ENCODE measurements around the gene SIRT6. TPM values are rescaled to one million over a fixed set of nuclear protein-coding genes. Genes with fewer than 3 reads are reported as not detected.

SIRT6 gene
- total RNA-seq, 3 donors from 2014 or later: 21.5 to 29.8 (median 25.6) TPM

GRCh38 chr19:4189641-4190040 lies 7.3 kb upstream of the SIRT6 start:
- Histone ChIP-seq H3K9me3 (no peaks in the 10 kb centered on the region), H3K27ac (no peak overlapping the region), H3K27me3 (peaks cover 0 to 4% of the 10 kb centered on the region in 2 donors), H3K4me1 (no peaks in the 10 kb centered on the region), H3K36me3 (no peaks in the 10 kb centered on the region), H3K4me3 (no peak overlapping the region)
- TF ChIP-seq CTCF (IDR thresholded peaks at IDR 0.05): no peak
- no peak for TF ChIP-seq POLR2AphosphoS5 (IDR thresholded peaks at IDR 0.05)
- no peak for TF ChIP-seq POLR2A (IDR thresholded peaks at IDR 0.05)
- no peak for DNase-seq (ENCODE audit: low spot score in 2 of 2)
- intact Hi-C loops (cut with DNase I; ENCODE audit: low total_unique reads): no loop called here

- Histone ChIP-seq H3K9me3 (no peaks in the 10 kb centered on the region), H3K27ac (no peak overlapping the region), H3K4me3 (no peak overlapping the region), H3K36me3 (no peaks in the 10 kb centered on the region), H3K4me1 (peaks cover 0 to 6% of the 10 kb centered on the region in 2 donors), H3K27me3 (no peaks in the 10 kb centered on the region)
- no peak for DNase-seq (ENCODE audit: low spot score in 2 of 2)
- intact Hi-C loops (cut with DNase I; ENCODE audit: low total_unique reads): no loop called here
- no peak for TF ChIP-seq POLR2A (IDR thresholded peaks at IDR 0.05)
Measured at GRCh38 chr19:4187313-4188122, 5.2 kb upstream of the SIRT6 start.

GRCh38 chr19:4186087-4186993 lies 4.0 kb upstream of the SIRT6 start:
- intact Hi-C loops (cut with DNase I; ENCODE audit: low total_unique reads): no loop called here
- H3K4me3 ChIP-seq: no peak overlapping the region
- H3K27me3 ChIP-seq: no peaks in the 10 kb centered on the region
- peak in 1 of 2 donors; percentile 77 for DNase-seq (ENCODE audit: low spot score in 2 of 2)
- TF ChIP-seq POLR2AphosphoS5 (IDR thresholded peaks at IDR 0.05) (no peak), CTCF (IDR thresholded peaks at IDR 0.05) (peak; percentile 10 to 43 (median 31))
- H3K4me1 ChIP-seq: peaks cover 0 to 12% of the 10 kb centered on the region in 2 donors
- no peak overlapping the region for H3K27ac ChIP-seq
- H3K9me3 ChIP-seq: no peaks in the 10 kb centered on the region
- H3K36me3 ChIP-seq: no peaks in the 10 kb centered on the region

- DNase-seq (ENCODE audit: low spot score in 2 of 2): no peak
- Histone ChIP-seq H3K27ac (no peak overlapping the region), H3K27me3 (no peaks in the 10 kb centered on the region), H3K9me3 (no peaks in the 10 kb centered on the region), H3K4me1 (peaks cover 0 to 17% of the 10 kb centered on the region in 2 donors), H3K36me3 (no peaks in the 10 kb centered on the region), H3K4me3 (no peak overlapping the region)
- TF ChIP-seq CTCF (IDR thresholded peaks at IDR 0.05): no peak
- no peak for TF ChIP-seq POLR2A (IDR thresholded peaks at IDR 0.05)
- TF ChIP-seq POLR2AphosphoS5 (IDR thresholded peaks at IDR 0.05): no peak
- intact Hi-C loops (cut with DNase I; ENCODE audit: low total_unique reads): no loop called here
Measured at GRCh38 chr19:4185413-4186086, 3.2 kb upstream of the SIRT6 start.

GRCh38 chr19:4184718-4185352 lies 2.5 kb upstream of the SIRT6 start:
- no peak overlapping the region for H3K27ac ChIP-seq
- no peak for DNase-seq (ENCODE audit: low spot score in 2 of 2)
- no peaks in the 10 kb centered on the region for H3K9me3 ChIP-seq
- H3K27me3 ChIP-seq: no peaks in the 10 kb centered on the region
- no peak for TF ChIP-seq POLR2A (IDR thresholded peaks at IDR 0.05)
- no peak for TF ChIP-seq POLR2AphosphoS5 (IDR thresholded peaks at IDR 0.05)
- TF ChIP-seq CTCF (IDR thresholded peaks at IDR 0.05): no peak
- intact Hi-C loops (cut with DNase I; ENCODE audit: low total_unique reads): no loop called here
- H3K4me1 ChIP-seq: peaks cover 0 to 17% of the 10 kb centered on the region in 2 donors
- H3K4me3 ChIP-seq: no peak overlapping the region
- H3K36me3 ChIP-seq: no peaks in the 10 kb centered on the region
